Lower leg skin (tissue), 3 donors: ENCODE measurements around the gene ORC6.

Source experiments
- POLR2A ChIP-seq, 2 donors: fragments of 450-650 bp; IDR thresholded peaks; one replicate each; pipeline ENCODE4 v1.6.1; 2016 to 2017; ENCODE audit warnings: antibody characterized with exemption in 2 of 2, mild to moderate bottlenecking in 1 of 2, moderate library complexity in 1 of 2
- TF ChIP-seq, protein P1 (sequence below), 3 donors: fragments of 450-650 bp; IDR thresholded peaks; one replicate each; pipeline ENCODE4 v1.5.1; 2016; ENCODE audit warnings: antibody characterized with exemption in 3 of 3, mild to moderate bottlenecking in 3 of 3, moderate library complexity in 2 of 3

DNA sequence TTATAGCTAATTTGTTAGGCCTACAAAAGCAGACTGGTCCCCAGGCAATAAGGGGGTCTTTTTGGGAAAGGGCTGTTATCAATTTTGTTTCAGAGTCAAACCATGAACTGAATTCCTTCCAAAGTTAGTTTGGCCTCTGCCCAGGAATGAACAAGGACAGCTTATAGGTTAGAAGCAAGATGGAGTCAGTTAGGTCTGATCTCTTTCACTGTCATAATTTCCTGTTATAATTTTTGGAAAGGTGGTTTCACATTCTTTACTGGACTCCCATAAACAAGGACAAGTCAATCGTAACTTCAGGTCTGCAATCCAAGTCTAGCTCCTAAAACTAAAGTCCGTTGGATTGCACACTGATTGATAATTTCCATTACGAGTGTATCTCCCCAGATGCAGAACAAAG, 38.2 kb upstream of the ORC6 start:
- TF ChIP-seq, protein P1, sequence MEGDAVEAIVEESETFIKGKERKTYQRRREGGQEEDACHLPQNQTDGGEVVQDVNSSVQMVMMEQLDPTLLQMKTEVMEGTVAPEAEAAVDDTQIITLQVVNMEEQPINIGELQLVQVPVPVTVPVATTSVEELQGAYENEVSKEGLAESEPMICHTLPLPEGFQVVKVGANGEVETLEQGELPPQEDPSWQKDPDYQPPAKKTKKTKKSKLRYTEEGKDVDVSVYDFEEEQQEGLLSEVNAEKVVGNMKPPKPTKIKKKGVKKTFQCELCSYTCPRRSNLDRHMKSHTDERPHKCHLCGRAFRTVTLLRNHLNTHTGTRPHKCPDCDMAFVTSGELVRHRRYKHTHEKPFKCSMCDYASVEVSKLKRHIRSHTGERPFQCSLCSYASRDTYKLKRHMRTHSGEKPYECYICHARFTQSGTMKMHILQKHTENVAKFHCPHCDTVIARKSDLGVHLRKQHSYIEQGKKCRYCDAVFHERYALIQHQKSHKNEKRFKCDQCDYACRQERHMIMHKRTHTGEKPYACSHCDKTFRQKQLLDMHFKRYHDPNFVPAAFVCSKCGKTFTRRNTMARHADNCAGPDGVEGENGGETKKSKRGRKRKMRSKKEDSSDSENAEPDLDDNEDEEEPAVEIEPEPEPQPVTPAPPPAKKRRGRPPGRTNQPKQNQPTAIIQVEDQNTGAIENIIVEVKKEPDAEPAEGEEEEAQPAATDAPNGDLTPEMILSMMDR (IDR thresholded peaks at IDR 0.05), result no peak
- no peak for TF ChIP-seq POLR2A (IDR thresholded peaks at IDR 0.05)
